Subcutaneous adipose tissue (tissue), 4 donors: ENCODE results near the gene SERPINA1. TPM values are rescaled to one million over a fixed set of nuclear protein-coding genes. Genes with fewer than 3 reads are reported as not detected.

Experiments
- total RNA-seq, 4 donors: library from RNA; depleted of rRNA; stranded (reverse); fragments of >200 nt; gene quantifications; one replicate each; pipeline ENCODE4 v1.1.0, GENCODE V29; 2016
- TF ChIP-seq, protein P1 (sequence below): fragments of 450-650 bp; IDR thresholded peaks from one replicate; pipeline ENCODE4 v1.5.1; 2016; ENCODE audit warnings: low read depth, mild to moderate bottlenecking, control low read depth, antibody characterized with exemption, moderate library complexity

SERPINA1 gene
- total RNA-seq, 4 donors from 2014 or later, result 2.1 to 10.4 (median 3.7) TPM

DNA sequence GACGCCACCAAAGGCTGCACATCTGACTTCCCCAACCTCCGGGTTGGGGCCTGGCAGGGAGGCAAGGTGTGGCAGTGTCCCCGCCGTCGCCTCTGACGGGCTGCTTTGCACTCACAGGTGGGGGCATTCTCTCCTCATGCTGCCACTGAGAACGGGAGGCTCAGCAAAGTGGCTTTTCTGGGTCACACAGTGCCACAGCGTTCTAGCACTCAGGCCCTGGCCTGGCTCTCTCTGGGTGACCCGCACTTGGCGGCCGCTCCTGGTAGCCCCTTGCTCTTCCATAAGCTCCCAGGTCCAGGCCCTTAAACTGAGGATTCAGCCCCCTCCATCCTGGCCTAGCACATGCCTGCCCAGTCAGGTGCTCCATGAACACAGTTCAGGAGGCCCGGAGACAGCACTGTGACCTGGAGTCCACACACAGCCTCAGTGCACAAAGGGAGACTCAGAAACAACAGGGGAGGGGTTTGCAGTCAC is 25.2 kb downstream of the SERPINA1 start:
- TF ChIP-seq, protein P1, sequence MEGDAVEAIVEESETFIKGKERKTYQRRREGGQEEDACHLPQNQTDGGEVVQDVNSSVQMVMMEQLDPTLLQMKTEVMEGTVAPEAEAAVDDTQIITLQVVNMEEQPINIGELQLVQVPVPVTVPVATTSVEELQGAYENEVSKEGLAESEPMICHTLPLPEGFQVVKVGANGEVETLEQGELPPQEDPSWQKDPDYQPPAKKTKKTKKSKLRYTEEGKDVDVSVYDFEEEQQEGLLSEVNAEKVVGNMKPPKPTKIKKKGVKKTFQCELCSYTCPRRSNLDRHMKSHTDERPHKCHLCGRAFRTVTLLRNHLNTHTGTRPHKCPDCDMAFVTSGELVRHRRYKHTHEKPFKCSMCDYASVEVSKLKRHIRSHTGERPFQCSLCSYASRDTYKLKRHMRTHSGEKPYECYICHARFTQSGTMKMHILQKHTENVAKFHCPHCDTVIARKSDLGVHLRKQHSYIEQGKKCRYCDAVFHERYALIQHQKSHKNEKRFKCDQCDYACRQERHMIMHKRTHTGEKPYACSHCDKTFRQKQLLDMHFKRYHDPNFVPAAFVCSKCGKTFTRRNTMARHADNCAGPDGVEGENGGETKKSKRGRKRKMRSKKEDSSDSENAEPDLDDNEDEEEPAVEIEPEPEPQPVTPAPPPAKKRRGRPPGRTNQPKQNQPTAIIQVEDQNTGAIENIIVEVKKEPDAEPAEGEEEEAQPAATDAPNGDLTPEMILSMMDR, result no peak

DNA sequence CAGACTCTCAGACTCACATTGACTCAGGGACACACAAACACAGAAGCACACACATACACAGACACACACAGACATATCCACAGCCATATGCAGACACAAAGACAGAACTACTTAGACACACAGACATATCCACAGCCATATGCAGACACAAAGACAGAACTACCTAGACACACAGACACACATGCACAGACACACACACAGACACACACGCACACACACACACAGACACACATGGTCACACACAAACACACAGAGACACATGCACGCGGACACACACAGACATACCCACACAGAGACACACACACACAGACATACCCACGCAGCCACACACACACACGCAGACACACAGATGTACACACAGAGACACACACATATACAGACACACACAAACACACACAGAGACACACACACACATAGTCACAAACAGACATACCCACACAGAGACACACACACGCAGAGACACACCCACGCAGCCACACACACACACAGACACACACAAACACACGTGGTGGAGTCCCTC is 25.7 kb downstream of the SERPINA1 start:
- TF ChIP-seq, protein P1, result no peak

DNA sequence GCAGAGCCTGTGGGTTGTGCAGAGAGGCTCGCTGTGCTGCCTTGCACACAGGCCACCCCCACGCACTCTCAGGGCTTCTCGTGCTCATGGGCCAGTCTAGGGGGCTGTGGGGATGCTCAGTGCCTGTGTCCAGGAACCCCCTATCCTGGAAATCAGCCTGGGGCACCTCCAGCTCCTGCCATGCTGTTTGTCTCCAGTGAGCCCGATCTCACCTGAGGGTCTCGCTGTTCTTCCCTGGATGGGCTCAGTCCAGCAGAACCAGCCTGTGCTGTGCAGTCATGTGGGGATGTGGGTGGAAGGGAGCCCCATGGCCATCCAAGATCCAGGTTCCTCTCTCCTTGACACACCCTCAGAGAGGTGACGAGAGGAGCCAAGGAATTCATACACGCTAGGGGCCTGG is 26.7 kb downstream of the SERPINA1 start:
- TF ChIP-seq, protein P1, result no peak

DNA sequence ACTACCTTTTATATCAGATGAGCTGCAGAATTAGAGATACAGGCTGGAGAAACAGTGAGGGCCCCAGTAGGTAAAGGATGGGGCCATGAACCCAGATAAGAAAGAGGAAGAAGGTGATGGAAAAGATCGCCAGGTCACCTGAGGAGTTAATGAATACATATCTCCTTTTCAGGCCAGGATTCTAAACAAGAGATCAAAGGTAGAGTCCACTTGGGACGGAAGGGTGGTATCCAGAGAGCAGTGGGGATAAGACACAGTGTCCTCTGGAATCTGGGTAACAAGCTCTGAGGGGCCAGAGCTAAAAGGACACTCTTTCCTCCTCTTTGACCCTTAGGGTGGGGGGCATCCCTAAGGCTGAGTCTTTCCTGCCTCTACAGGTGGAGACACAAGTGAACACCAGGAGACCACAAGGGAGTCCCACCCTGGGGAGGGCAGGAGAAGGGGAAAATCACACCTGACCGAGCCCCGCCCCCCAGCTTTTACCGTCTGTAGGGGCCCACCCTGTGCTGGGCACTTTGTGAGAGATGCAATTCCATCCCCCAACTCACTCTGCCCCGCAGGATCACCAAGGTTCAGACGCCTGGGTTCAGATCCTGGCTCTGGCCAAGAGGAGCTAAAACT is 27.3 kb downstream of the SERPINA1 start:
- TF ChIP-seq, protein P1, result no peak

DNA sequence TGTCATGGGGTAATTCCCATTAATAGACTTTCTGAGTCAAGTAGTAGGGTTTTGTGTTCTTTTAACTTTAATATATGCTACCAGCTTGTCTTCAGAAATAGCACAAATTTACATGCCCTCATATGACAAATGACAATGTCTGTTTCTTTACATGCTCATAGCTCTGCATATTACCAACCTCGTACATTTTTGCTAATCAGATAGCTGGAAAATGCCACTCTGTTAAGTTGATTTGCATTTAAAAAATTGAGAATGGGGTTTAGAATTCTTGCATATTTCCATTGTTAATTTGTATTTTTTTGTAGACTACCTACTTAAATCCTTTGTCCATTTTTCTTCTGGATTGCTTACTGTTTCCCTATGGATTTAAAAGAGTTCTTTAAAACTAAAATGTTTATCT is 31.2 kb downstream of the SERPINA1 start:
- TF ChIP-seq, protein P1, result no peak

DNA sequence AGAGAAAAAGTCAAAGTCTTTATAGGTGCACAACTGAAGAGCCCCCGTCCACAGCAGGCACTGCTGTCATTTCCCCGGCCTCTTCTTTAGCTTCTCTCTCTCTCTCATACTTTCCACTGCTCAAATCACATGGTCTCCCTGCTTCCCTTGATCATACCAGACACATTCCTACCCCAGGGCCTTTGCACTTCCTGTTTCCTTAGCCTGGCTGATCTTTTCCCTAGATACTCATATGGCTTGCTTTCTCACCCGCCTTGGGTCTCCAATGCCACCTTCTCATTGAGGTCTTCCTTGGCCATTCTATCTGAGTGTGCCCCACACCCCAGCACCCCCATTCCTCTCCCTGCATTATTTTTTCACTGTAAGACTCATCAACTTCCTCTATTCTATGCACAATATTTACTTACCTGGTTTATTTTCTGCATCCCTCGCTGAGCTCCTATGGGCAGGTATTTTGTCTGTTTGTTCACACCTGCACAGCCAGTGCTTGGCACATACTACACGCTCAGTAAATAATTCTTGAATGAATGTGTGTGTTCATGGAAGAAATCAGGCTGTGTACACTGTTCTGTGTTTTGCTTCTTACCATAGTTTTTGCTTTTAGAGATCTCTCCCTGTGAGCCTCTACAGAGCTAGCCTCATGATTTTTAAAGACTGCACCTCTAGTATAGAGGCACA is 31.9 kb downstream of the SERPINA1 start:
- TF ChIP-seq, protein P1, result no peak

DNA sequence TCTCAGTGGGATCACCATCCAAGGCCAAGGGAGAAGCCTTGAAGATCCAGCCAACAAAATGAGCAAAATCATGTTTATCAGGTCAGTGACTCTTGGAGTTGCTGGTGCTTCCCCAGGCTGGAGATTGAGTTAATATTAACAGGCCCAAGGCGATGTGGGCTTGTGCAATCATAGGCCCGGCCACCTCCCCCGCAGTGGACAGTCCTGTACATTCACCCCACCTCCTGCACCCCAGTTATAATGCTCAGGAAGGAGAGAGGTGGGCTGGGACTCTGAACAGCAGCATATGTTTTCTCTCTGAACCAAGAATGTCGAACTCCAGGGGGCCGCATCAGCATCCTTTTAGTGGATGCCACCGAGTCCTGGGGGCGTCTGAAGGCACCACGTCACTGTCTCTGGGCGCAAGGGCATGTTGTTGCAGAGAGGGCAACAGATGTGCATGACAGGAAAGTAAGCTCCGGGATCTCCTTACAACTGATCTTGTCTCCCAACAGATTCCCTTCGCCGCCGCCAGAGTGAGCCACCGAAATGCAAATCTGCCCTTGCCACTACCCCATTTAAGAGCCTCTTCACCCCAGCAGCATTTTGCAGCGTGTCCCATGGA is 33.1 kb downstream of the SERPINA1 start:
- TF ChIP-seq, protein P1, result no peak
